ENCODE results near the gene SLC25A21. TPM values are rescaled to one million over a fixed set of nuclear protein-coding genes. Genes with fewer than 3 reads are reported as not detected.

The SLC25A21 gene
- total RNA-seq, 4 donors from 2014 or later: 0.39 to 3.3 (median 1.2) TPM

DNA sequence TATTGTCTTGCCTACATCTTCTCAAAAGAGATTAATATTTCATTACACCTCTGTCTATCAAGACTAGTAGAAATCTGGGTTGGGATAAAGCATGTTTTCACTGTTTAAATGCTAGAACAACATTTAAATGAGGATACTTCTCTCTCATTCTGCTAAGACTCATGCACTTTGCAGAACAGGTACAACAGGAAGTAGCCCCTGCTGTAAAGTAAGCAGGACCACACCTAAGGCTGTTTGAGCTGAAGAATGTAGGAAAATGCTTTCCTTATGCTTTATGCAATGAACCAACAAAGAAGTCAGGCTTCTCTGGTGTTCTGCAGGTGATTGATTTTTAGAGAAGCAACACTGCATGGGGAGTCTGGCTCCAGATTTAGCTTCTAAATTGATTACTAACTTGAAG lies 421.3 kb downstream of the SLC25A21 start:
- no peaks in the 10 kb centered on the region for H3K4me1 ChIP-seq
- no peaks in the 10 kb centered on the region for H3K9me3 ChIP-seq
- intact Hi-C loops (cut with DNase I): no loop called here
- TF ChIP-seq, protein P1, sequence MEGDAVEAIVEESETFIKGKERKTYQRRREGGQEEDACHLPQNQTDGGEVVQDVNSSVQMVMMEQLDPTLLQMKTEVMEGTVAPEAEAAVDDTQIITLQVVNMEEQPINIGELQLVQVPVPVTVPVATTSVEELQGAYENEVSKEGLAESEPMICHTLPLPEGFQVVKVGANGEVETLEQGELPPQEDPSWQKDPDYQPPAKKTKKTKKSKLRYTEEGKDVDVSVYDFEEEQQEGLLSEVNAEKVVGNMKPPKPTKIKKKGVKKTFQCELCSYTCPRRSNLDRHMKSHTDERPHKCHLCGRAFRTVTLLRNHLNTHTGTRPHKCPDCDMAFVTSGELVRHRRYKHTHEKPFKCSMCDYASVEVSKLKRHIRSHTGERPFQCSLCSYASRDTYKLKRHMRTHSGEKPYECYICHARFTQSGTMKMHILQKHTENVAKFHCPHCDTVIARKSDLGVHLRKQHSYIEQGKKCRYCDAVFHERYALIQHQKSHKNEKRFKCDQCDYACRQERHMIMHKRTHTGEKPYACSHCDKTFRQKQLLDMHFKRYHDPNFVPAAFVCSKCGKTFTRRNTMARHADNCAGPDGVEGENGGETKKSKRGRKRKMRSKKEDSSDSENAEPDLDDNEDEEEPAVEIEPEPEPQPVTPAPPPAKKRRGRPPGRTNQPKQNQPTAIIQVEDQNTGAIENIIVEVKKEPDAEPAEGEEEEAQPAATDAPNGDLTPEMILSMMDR (IDR thresholded peaks at IDR 0.05): no peak
- TF ChIP-seq POLR2AphosphoS5 (IDR thresholded peaks at IDR 0.05) (no peak), POLR2A (IDR thresholded peaks at IDR 0.05; ENCODE audit: low read depth) (no peak), EP300 (IDR thresholded peaks at IDR 0.05) (no peak)
- H3K27ac ChIP-seq (replicated peaks in 1 of 4): no peak overlapping the region
- DNase-seq (ENCODE audit: extremely low spot score): peak; percentile 12
- no peak overlapping the region for H3K4me3 ChIP-seq
- H3K36me3 ChIP-seq: no peaks in the 10 kb centered on the region
- no peaks in the 10 kb centered on the region for H3K27me3 ChIP-seq

DNA sequence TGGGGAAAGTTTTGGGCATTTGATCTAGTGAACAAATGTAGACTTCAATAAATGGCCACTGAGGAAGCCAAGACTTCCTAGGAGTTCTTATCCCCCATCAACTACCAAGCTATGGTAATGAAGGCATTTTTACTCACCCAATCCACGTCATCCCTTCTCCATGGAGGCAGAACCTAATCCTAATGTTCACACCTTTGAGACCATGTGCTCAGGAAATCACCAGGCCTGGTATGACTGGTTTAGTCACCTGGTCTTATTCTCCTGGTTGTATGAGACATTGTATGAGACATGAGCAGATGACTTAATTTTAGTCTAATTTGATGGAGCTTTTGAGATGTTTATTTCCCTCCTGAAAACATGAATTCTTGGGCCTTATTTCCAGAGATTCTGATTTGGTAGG lies 422.2 kb downstream of the SLC25A21 start:
- WGBS: 100% methylated on average over 1 of the region's 1 CpG
- Histone ChIP-seq H3K27me3 (no peaks in the 10 kb centered on the region), H3K27ac (replicated peaks in 1 of 4) (no peak overlapping the region), H3K4me1 (no peaks in the 10 kb centered on the region), H3K36me3 (no peaks in the 10 kb centered on the region), H3K4me3 (no peak overlapping the region), H3K9me3 (no peaks in the 10 kb centered on the region)
- TF ChIP-seq POLR2A (IDR thresholded peaks at IDR 0.05; ENCODE audit: low read depth) (no peak), POLR2AphosphoS5 (IDR thresholded peaks at IDR 0.05) (no peak)
- peak; percentile 34 for DNase-seq (ENCODE audit: extremely low spot score)
- intact Hi-C loops (cut with DNase I): no loop called here

DNA sequence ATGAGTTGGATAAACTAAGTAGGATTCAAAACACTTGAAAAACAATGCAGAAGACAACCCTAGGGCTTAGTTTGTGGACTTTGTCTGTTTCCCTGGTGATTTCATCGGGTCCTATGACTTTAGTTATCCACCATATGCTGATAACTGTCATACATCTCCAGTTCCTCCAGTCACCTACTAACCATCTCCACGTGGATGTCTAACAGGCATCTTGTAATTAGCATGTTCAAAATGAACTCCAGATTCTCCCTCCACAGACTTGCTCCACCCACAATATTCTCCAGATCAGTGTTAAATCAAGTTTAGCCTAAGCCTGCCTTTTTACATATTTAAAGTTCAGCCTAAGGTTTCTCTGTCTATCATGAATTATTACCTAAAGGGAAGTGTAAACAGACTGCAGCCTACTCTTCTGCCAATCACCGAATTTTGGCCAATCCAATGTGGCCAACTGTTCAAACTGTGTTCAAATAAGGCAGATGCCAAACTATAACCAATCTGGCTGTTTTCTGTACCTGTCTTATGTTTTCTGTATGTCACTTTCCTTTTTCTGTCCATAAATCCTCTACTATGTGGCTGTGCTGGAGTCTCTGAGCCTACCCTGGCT lies 423.7 kb downstream of the SLC25A21 start:
- TF ChIP-seq POLR2AphosphoS5 (IDR thresholded peaks at IDR 0.05) (no peak), POLR2A (IDR thresholded peaks at IDR 0.05; ENCODE audit: low read depth) (no peak), EP300 (IDR thresholded peaks at IDR 0.05) (no peak)
- TF ChIP-seq, protein P1 (IDR thresholded peaks at IDR 0.05): no peak
- 85% methylated on average over 3 of the region's 3 CpGs for WGBS
- Histone ChIP-seq H3K4me3 (no peak overlapping the region), H3K27me3 (no peaks in the 10 kb centered on the region), H3K36me3 (no peaks in the 10 kb centered on the region), H3K4me1 (no peaks in the 10 kb centered on the region), H3K9me3 (peaks cover 0 to 14% (median 8%) of the 10 kb centered on the region in 4 donors), H3K27ac (replicated peaks in 1 of 4) (no peak overlapping the region)
- DNase-seq (ENCODE audit: extremely low spot score): peak; percentile 26
- intact Hi-C loops (cut with DNase I): no loop called here

- WGBS: 57% methylated on average over 8 of the region's 8 CpGs
- no peak overlapping the region for H3K27ac ChIP-seq (replicated peaks in 1 of 4)
- H3K27me3 ChIP-seq: no peaks in the 10 kb centered on the region
- intact Hi-C loops (cut with DNase I): no loop called here
- peaks cover 0 to 14% (median 8%) of the 10 kb centered on the region in 4 donors for H3K9me3 ChIP-seq
- peak; percentile 31 for DNase-seq (ENCODE audit: extremely low spot score)
- no peaks in the 10 kb centered on the region for H3K4me1 ChIP-seq
- TF ChIP-seq POLR2AphosphoS5 (IDR thresholded peaks at IDR 0.05): no peak
- TF ChIP-seq, protein P1 (IDR thresholded peaks at IDR 0.05): peak in 2 of 3 experiments; percentile 19 to 26
- TF ChIP-seq EP300 (IDR thresholded peaks at IDR 0.05): no peak
- H3K4me3 ChIP-seq: no peak overlapping the region
- H3K36me3 ChIP-seq: no peaks in the 10 kb centered on the region
Observed at GRCh38 chr14:36747411-36748184, 424.8 kb downstream of the SLC25A21 start.

DNA sequence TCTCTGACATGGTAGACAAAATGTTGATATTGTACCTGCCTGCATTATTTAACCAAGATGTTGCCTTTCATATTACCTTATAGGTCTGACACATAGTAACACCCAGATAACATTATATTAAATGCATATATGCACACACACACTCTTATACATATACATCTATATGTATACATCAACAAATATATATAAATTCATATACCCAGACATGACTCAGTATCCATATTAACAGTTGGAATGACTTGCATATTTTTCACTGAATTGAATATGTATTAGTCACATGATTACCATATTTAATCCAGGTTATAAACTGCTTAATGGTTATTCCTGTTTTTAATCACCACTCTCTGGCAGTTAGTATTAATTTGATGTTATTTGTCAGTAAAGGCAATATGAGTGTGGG lies 425.5 kb downstream of the SLC25A21 start:
- TF ChIP-seq POLR2A (IDR thresholded peaks at IDR 0.05; ENCODE audit: low read depth): no peak
- no peak for TF ChIP-seq EP300 (IDR thresholded peaks at IDR 0.05)
- TF ChIP-seq POLR2AphosphoS5 (IDR thresholded peaks at IDR 0.05): no peak
- TF ChIP-seq, protein P1 (IDR thresholded peaks at IDR 0.05): no peak
- Histone ChIP-seq H3K36me3 (no peaks in the 10 kb centered on the region), H3K4me3 (no peak overlapping the region), H3K9me3 (peaks cover 0 to 14% (median 8%) of the 10 kb centered on the region in 4 donors), H3K27ac (replicated peaks in 1 of 4) (no peak overlapping the region), H3K4me1 (no peaks in the 10 kb centered on the region), H3K27me3 (no peaks in the 10 kb centered on the region)
- intact Hi-C loops (cut with DNase I): no loop called here
- no peak for DNase-seq (ENCODE audit: extremely low spot score)
